SKM-1 treated with dmso at 0.1 percent for 144 hours (cell line): ENCODE measurements around the gene NUDCD3.

ENCODE experiments used
- DNase-seq: peaks from one replicate; lab custom pipeline; 2025; ENCODE audit not compliant: unreplicated experiment; lab: John Stamatoyannopoulos, UW

The NUDCD3 gene

DNA sequence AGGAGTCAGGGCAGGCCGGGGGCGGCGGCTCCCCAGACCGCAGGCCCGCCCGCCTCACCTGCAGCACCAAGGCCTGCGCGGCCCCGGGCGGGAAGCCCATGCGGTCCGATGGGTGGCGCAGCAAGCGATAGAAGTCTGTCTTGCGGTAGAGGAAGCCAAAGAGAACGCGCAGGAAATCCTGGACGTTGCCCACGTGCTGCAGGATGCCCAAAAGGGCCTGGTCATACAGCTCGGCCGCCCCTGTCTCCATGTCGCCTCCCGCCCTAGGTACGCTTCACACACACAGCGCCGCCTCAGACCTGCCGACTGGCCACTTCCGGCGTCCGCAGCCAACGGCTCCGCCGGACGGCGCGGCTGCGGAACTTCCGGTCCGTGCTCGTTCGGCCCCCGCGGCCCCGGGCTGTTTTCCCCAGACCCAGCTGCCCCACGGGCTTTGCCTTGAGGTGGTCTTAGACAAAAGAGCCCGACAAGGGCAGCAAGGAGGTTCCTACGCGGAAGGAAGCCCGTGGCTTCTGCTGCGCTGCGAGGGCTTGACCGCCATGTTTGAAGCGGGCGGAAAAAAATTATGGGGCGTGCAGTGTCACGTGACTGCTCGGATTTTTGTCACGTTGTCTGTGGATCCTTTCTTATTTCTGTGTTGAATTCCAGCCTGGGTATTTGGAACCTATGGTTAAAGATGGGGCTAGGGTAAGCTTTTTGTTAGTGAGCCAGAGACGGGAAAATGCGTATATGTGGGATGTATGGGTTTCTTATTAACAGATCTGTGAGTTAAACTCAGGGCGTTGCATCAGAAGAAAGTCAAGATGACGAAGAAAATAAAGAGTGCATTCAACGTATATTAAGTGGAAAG, at the start of gene NUDCD3:
Gene NUDCD3, minus strand, starts transcription at position 308 of the 850 bp plus-strand sequence. Its CDS starts 58 bp downstream, at position 250.
- peak; percentile 57 for DNase-seq

DNA sequence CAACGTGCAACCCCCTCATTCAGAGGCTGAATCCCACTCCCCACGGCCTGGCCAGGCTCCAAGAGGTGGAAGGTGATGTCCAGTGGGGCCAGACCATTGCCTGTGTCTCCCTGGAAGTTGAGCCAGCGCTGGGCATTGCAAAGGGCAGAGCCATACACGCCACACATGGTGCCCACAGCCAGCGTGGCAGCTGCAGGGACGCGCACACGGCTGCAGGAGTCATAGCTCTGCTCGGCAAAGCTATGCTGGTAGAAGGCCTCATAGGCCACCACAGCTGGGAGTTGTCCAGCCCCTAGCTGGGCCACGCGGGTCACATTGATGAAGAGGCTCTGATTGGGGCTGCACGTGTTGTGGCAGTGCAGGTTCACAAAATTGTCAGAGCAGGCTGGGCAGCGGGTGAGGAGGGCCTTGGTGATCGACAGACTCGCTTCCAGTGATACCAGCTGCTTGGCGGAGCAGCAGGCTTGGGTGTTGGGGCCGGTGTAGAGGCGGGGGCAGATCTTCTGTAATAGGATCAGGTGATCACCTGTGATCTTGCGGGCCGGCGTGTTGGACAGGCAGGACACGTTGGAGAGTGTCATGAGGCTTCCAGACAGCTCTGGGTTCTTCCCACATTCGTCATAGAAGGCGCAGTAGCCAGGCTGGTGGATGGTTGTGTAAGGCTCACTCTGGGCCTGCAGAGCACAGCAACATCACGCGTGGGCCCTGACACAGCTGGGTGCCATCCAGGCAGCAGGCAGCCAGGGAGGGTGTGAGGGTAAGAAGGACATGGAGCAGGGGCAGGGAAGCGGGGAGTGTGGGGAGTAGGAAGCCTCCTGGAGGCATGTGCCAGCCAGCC, 49.4 kb upstream of the NUDCD3 start:
- DNase-seq, result no peak

DNA sequence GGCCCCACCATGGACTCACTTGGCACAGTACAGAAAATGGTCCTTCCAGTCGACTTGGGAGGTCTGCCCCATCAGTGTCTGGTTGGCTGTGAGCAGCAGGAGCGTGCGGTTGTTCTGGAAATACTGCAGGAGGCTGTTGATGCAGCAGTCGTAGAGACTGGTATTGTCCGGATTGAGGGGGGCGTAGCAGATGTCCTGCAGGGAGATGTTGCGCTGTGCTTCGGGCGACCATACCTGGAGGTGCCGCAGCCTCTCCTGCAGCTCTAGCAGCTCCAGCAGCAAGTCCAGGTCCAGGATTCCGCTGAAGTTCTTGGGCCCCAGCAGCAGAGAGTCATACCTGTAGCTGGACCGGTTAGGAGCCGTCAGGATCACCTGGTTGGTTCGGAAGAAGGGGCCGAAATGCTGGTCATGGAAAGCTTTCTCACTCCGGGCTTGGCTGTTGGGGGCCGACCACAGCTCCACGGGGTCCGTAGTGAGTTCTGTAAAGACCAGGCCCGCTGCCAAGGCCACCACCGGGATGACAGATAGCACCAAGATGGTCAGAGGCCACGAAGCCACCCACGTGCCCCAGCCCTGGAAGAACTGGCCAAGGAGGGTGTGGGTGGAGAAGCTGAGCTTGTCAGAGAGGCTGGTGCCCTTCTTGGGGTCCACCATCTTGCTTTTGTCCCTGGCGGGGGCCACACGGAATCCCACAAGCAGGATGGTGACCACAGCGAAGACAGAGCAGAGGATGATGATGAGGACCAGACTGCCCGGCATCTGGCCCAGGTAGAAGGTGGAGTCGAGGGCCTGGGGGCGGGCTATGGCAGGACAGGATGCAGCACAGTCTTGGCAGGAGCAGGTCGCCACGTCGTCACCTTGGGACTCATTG, 48.6 kb upstream of the NUDCD3 start:
- DNase-seq, result no peak

DNA sequence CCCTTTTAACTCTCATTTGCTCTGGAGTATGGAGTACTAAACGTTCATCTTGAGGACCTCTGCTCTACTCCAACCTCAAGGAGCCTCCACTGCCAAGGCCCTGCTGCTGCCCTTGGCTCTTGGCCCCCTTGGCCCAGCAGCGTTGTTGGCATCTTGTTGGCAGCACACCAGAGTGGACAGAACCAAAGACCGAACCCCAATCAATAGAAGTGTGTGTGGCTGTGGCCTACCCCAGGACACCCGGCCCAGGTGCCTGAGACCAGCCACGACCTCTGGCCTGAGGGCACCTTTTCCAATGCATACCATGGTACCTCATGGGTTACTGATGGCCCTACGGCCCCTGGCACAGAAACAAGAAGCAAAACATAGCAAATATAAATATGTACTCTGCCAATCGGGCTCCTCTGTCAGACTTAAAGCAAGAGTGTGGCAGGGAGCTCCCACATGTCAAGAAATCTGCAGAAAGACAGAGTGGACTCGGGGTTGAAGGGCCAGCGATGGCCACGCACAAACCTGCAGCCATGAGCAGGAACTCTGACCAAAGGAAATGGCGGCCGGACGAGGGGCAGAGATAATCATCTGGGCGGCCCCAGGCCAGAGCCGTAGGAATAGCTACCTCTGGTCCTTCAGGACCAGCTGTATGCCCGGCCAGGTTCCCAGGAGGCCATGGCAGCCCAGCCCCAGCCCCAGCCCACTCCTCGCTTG, 47.8 kb upstream of the NUDCD3 start:
- DNase-seq, result no peak

DNA sequence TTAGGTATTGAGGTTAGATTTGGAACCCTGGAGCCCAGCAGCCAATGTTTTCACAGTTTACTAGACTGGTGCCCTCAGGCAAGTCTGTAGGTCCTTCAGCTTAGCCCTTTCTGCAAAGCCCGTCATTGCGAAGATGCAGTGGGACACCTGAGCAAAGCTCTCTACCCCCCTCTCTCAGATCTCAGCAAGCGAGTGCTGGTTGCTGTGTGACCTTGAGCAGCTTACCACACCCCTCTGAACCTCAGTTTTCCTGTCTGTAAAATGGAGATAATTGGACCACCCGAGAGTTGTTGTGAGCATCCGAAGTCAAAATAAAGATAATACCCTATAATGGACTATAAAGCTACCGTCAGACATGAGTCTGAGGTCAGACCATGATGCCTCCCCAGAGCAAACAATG, 47.0 kb upstream of the NUDCD3 start:
- DNase-seq, result no peak

DNA sequence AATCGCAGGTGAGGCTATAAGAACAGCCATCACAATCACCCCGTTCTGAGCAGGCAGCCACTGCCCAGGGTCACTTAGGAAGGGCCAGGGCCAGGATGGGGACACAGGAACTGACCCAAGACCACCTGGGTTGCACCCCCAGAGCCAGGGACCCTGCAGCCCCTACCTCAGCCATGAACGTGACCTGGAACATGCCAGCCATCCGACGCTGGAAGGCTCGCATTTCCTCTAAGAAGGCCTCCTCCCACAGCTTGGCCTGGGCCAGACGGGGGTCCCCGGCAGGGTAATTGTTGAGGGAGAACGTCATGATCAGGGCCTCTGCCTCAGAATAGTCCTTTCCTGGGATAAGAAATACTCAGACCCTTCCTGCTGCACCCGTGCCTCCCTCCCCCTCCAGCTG, 45.6 kb upstream of the NUDCD3 start:
- no peak for DNase-seq

DNA sequence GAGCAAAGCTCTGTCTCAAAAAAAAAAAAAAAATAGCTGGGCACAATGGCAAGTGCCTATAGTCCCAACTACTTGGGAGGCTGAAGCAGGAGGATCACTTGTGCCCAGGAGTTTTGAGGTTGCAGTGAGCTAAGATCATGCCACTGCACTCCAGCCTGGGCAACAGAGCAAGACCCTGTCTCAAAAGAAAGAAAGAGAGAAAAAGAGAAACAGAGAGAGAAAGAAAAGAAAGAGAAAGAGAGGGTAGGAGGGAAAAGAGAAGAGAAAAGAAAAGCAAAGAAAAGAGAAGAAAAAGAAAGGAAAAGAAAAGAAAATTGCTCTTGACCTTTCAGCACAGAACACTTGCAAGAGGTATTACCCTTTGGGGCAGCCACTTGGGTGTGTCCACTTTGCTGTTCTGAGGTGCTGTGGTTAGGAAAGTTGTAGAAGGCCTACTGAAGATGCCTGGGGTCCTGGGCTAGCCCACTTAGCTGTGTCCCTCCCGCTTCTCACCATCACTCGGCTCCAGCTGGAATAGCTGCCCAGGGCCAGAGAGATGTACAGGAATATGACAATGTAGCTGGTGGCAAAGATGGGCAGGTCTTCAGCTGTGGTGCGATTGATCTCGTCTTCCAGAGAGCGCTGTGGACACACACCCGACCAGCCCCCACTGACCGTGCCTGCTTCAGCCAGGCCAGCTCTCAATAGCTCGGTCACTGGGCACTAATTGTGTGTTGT, 45.0 kb upstream of the NUDCD3 start:
- DNase-seq, result no peak

DNA sequence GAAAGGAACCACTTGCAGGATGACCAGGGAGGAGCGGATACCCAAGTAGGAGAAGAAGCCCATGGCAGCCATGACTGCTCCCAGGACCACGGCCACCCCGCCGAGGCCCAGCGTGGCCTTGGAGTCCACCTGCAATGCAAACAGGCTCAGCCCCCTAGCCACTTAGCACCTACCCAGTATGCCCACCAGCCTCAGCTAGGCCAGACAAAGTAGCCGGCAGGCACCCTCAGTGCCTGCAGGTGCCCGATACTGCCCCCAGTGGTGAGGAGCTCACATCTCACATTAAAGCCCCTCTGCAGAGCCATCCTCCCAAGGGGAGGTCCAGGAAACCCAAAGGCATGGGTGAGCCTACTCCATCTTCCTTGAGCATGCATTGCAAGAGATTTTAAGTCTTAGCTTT, 44.0 kb upstream of the NUDCD3 start:
- DNase-seq, result peak; percentile 46

DNA sequence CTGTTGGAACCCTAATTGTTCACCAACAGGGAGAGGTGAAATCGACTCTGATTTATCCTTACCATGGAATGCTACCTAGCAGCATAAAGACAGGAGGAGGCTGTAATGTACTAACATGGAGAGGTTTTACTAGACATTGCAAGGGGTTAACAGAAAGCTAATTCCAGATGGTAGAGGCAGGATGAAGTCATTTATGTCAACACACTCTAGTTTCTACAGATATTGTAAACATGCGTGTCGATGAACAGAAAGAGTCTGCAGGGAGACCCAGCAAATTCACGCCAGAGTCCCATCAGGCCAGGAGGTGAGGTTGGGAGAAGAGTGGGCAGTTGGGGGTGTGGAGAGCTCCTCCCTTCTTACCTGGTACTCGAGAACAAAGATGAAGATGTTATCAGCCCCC, 43.6 kb upstream of the NUDCD3 start:
- DNase-seq, result no peak

DNA sequence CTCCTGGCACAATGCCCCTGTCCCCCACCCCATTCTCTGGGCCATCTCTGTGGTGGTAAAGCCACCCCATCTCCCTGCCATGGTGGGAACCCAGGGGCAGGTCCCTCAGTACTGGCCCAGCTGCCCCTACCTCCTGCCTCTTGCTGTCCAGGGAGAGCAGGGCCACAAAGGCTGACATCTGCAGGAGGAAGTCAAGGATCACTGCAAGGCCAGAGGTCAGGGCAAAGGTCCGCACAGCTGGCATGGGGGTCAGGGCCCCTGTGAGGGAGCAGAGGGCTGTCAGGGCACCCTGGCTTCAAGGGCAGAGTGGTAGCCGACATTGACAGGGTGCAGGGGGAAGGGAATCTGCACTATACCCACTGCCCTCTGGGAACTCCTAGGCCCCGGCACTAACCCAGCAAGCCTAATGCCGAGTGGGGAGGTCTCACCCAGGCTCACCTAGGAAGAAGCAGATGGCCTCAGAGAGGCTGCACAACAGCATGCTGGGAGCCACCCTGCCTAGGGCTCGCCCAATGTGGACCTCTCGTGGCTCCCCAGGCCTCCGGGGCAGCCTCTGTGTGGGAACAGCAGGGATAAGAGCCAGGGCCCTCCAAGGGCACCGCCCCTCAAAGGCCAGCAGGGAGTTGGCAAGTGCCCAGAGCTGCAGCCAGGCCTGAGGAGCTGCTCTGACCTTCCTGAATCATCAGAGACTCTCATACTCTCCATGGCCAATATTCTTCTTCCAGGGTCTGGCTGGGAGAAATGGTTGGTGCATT, 43.0 kb upstream of the NUDCD3 start:
- no peak for DNase-seq

DNA sequence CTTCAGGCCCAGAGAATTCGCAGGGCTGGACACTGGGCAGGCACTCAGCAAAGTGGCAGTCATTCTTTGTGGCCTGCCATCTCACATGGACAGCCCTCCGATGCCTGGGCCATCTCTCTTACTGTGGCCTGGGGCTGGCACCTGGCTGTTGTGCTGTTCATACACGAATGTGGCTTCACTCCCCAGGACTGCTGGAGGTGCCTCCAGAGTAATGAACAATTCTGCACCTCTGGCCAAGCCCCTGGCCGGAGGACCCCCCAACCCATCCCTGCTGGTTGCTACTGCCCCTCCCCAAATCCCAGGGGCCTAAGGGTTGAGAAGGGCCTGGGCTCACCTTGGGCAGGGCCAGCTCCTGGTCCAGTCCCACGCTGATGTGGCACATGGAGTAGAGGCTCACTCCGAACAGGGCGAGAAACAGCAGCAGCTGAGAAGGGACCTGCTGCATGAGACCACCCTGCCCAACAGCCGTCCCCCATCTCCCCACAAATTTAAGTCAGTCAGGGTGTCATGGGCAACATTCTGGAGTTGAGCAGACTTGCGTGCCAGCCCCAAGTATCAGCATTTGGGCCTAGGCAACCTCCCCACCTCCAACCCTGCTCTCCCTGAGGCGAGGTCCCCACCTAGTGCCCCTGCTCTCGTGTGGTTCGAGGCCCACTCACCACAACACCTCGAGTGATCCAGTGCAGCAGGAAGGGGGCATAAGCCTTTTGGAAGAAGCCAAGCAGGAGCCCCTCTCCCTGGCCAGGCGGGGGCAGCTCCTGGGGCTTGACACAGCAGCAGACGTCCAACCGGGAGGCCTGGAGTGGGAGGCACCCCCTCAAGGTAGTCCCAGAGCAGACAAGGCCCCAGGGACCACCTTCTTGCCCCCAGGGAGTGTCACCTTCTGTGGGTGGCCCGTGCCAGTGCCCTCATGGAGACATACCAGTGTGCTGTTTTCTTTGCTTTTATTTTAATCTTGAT, 41.2 kb upstream of the NUDCD3 start:
- DNase-seq, result no peak

DNA sequence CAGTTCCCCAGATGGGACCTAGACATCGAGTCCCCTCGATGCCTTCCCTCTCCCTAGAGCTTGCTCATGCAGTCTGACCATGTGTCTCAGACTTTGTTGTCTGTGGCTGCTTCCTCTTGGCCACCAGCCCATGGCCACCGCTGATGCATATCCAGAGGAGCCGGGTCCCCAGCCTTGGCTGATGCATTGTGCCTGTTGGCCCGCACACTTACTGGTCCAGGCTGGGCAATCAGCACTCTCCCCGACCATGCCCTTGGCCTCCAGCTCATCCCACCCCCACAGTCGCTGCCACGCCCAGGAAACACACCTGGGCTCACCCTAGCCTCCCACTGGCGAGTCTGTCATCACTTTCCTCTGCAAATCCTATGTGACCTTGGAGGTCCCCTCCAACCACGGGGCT, 40.5 kb upstream of the NUDCD3 start:
- DNase-seq, result no peak

DNA sequence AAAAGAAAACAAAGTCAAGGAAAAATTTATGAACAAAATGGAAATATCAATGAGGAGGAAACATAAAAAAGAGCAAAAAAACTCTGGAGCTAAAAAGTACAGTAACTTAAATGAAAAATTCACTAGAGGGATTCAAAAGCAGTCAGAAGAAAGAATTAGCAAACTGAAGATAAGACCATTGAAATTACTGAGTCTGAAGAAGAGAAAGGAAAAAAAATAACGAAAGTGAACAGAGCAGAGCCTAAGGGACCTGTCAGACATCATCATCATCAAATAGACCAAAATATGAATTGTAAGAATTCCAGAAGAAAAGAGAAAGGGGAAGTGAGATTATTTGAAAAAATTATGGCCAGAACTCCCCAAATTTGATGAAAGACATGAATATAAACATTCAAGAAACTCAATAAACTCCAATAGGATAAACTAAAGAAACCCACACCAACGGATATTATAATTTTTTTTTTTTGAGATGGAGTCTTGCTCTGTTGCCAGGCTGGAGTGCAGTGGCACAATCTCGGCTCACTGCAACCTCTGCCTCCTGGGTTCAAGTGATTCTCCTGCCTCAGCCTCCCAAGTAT, 34.4 kb upstream of the NUDCD3 start:
- DNase-seq, result no peak

DNA sequence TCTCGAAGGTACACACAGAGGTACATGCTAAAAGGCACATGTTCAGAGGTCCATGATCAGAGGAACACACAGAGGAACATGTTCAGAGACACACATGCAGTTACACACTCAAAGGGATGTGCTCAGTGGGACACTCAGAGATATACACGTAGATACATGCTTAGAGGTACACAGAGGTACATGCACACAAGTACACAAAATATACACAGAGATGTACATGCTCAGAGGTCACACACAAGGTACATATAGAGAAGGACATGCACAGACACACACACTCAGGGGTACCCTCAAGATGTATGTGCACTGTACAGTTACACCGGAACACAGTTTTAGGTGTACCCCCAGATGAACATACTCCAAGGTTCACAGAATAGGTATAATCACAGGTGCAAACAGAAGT, 31.9 kb upstream of the NUDCD3 start:
- no peak for DNase-seq

DNA sequence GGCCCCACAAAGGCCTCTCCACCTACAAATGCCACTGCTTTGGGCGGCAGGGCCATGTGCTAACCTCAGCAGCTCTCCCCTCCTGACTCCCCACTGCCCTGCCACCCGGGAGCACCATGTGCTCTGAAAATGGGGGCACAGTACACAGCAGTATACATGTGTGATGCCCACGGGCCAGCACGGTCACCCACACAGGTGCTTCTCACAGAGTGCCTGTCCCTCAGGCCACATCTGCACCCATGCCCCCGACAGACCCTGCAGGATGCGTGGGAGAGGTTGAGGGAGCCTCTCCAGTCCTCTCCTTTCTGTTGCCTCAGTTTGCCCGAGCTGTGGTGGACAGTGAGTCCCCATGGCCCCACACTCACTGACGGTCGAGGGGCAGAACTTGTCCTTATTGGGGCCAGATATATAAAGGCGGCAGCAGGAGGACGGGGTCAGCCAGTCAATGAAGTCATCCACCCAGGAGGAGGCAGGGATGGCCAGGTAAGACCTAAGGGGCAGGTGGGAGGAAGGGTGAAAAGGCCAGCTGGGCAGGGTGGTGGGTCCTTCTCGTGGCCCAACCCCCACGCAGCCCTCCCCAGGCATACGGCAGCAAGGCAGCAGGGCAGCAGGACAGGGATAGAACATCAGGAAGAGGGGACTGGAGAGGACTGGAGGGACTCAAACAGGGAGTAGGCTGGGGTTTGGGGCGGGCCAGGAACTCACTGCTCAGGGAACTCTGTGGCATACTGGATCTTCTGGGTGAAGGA, 31.1 kb upstream of the NUDCD3 start:
- DNase-seq, result no peak

DNA sequence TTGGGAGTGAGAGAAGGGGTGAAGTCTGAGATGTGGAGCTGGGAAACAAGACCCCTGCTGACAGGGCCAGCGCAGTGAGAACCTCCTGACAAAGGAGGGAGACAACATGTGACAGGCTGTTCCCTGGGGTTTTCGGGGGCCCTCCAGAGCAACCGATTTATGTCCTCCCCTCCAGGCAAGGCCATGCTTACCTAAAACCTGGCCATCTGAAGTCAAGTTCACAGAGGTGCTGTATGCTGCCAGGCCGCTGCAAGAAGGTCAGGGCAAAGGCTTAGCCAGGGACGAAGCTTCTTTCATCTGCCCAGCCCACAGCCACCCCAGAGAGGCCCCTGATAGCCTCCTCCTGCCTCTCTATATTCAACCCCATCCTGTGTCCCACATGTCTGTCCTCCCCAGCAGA, 30.1 kb upstream of the NUDCD3 start:
- no peak for DNase-seq

DNA sequence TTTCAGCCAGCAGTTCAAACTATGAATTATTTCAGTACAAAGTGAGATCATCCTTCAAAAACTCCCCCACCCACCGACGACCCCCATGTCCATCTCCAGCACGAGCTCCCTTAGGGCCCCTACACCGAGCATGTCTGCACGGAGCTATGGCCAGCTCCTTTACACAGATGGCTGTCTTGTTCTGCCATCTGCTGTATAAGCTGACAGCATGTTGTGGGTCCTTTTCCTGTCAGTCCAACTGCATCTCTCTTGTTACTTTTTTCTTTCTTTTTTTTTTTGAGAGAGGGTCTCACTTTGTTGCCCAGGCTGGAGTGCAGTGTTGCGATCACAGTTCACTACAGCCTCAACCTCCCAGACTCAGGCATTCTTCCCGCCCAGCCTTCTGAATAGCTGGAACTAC, 29.1 kb upstream of the NUDCD3 start:
- no peak for DNase-seq
